Cardiac fibroblast (primary cell): ENCODE results near the gene WDR4.

Experiments used
- DNase-seq, 2 donors: peaks; one replicate each; pipeline versions ENCODE4 v3.0.0 to v3.0.0-alpha.2; 2010; ENCODE audit warnings: low read depth in 2 of 2
- H3K4me3 ChIP-seq, 2 donors: replicated peaks in 1 of 2; 1 replicate in 1 of 2; 2 replicates in 1 of 2; pipeline ENCODE4 v1.5.1; 2011; ENCODE audit warnings: low read depth in 2 of 2, low read length in 2 of 2, mild to moderate bottlenecking in 2 of 2, moderate library complexity in 1 of 2
- TF ChIP-seq, protein P1 (sequence below): IDR thresholded peaks from one replicate; pipeline ENCODE4 v1.5.1; 2011; ENCODE audit warnings: low read depth, mild to moderate bottlenecking, low read length, inconsistent platforms

The WDR4 gene

DNA sequence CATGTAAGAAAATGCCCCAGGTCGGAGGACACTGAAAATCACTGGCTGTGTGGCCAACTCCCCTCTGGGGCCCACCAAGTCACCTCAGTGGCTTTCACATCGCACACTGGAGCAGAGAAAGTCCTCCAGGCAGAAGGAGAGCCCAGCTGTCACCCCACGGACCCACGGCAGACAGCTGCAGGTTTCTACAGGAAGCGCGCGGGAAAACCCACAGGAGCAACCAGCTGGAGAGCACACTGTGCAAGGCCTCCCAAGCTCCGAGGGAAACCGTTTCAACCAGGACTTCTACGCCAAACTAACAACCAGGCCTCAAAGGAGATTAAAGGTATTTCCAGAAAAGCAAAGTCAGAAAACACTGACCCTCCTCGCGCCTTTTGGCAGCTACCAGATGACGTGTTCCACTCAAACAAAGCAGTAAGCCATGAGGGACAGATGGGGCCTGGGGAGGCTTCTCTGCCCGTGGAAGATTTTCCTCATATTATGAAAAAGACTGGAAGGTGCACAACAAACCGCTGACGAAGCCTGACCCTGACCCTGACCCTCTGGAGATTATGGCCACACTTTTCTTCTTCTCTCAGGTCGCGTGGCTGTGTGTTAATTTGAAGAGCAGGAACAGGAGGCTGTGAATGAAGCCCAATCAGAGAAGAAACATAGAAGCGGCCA, 21.0 kb downstream of the WDR4 start:
- TF ChIP-seq, protein P1, sequence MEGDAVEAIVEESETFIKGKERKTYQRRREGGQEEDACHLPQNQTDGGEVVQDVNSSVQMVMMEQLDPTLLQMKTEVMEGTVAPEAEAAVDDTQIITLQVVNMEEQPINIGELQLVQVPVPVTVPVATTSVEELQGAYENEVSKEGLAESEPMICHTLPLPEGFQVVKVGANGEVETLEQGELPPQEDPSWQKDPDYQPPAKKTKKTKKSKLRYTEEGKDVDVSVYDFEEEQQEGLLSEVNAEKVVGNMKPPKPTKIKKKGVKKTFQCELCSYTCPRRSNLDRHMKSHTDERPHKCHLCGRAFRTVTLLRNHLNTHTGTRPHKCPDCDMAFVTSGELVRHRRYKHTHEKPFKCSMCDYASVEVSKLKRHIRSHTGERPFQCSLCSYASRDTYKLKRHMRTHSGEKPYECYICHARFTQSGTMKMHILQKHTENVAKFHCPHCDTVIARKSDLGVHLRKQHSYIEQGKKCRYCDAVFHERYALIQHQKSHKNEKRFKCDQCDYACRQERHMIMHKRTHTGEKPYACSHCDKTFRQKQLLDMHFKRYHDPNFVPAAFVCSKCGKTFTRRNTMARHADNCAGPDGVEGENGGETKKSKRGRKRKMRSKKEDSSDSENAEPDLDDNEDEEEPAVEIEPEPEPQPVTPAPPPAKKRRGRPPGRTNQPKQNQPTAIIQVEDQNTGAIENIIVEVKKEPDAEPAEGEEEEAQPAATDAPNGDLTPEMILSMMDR: no peak
- no peak for DNase-seq
- H3K4me3 ChIP-seq: no peak overlapping the region

DNA sequence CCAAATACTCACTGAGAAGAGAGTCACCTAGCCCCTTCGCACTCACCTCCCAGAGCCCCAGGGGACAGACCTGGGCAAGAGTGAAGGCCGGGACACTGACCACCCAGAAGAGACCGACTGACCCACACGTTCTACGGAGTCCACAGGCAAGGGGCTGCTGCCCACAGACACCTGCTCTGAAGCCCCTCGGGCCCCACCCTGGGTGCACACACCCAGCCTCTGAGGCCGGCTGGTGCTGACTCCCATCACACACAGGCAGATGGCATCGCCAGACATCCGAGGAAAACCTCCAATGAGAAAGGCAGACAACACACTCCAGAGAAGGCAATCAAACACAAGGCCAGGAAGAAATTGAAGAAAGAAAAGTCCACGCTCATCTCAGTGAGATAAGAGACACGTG, 22.1 kb downstream of the WDR4 start:
- TF ChIP-seq, protein P1: no peak
- DNase-seq: no peak
- no peak overlapping the region for H3K4me3 ChIP-seq

DNA sequence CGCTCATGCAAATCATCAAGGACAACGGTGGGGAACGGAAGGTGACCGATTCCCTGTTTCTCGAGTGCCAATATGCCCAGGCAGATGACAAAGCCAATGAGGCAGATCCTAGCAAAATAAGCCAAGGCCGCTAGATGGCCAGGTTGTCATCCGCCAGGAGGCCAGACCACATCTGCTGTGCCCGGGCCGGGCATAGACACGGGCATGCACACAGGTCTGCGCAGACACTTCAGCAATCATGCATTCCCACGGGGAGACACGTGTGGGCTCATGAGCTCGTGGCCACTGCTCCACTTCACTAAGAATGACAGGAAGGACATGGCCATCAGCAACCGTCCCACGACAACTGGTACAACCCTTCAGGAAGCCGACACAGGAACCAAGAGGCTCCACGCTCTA, 23.4 kb downstream of the WDR4 start:
- no peak overlapping the region for H3K4me3 ChIP-seq
- TF ChIP-seq, protein P1: no peak
- DNase-seq: no peak

DNA sequence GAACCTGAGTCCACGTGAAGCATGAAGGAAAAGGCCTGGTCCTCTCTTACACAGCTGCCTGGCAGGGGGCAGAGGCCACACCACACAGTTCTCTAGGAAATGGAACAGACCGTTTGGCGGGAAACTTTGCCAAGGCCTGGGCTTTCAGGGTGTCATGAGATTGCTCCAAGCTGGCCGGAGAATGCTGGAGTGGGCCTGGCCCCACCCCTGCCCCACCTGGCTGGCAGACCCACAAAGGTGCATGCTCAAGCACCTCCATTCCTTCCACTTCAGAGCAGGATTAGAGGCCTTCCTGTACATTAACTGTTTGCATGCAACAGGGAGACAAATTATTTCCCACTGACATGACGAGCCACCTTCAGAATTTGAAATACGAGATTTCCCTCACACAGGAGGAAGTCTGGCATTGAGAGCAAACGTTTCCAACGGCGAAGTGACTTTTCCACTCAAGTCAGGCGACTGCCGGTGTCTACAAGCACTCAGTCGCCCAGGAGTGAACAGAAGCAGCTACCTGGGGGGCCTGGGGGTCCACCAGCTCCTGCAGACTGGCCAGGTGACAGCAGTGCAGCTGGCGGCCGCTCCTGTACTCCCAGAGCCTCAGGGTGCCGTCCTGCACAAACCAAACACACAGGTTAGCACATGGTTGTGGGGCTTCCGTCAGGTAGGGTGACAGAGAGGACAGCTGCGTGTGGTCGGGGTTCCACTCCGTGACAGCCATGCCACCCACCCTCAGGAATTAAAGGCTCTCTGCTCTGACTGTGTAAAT, 24.0 kb downstream of the WDR4 start:
- TF ChIP-seq, protein P1: no peak
- no peak for DNase-seq
- no peak overlapping the region for H3K4me3 ChIP-seq

DNA sequence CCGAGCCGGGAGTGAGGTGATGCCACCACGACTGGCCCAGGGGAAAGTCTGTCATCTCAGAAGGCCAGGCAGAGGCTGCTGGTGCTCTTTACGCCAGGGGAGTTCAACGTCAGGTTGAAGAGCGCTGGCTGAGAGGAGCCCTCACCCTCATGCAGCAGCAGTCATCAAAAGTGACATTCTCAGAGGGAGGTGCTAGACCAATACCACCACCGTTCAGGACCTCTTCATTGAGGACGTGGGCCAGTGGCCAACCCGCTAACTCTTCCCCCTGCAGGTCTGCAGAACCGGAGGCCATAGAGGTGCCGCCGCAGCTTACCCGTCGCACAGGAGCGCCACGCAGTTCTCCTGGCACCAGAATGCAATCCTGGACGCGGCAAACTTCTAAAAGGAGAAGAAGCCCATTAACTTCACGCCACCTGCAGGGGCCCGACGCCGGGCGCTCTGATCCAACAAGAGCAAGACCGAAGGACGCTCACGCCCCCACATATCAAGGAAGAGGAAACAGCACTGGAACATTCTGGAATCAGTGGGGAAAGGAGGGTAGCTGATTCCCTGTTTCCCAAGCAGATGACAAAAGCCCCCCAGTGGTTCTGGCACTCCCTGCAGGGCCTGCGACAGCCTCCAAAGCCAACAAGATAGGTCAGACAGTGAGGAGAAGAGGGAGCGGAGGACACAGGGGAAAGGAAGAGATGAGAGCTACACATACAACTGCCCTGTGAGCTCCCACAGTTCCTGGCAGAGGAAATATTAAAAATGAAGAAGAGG, 24.9 kb downstream of the WDR4 start:
- TF ChIP-seq, protein P1: no peak
- no peak for DNase-seq
- H3K4me3 ChIP-seq: no peak overlapping the region

DNA sequence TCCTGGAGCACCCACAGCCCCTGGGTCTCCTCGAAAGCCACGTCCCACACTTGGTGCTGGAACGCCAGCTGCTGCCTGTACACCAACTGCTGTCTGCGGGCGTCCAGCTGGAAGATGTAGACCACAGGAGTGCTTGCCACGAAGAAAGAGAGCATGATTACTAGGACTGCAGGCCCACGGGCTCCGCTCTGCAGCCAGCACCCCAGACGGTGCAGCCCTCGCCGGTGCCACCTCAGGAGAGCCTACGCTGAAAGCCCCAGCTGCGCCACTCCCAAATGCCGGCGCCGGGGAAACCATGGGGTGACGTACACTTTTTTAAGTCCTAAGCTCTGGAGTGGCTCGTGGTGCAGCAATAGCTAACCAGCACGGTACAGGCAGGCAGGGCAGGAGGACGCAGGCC, 25.7 kb downstream of the WDR4 start:
- no peak overlapping the region for H3K4me3 ChIP-seq
- no peak for DNase-seq
- TF ChIP-seq, protein P1: no peak
